ENCODE results near the gene DDX39A. TPM values are rescaled to one million over a fixed set of nuclear protein-coding genes. Genes with fewer than 3 reads are reported as not detected.
A peak's percentile ranks its signal among the peaks of the same experiment; 100 is the strongest.

Gene DDX39A
- total and polyA plus RNA-seq, 2 of the 13 experiments (the other 11 are each of a cell fraction or from before 2014, with no cell fraction given), result 34.6 to 90.4 TPM

GRCh38 chr19:14419106-14419813 is at the start of gene DDX39A (continued):
- TF ChIP-seq IKZF5 (CRISPR knock-in tag; IDR thresholded peaks at IDR 0.05) (no peak), JARID2 (CRISPR knock-in tag; IDR thresholded peaks at IDR 0.05; ENCODE audit: insufficient replicate concordance) (peak; percentile 69), ZNF737 (CRISPR knock-in tag; IDR thresholded peaks at IDR 0.05; ENCODE audit: borderline replicate concordance) (no peak), YEATS4 (CRISPR knock-in tag; IDR thresholded peaks at IDR 0.05; ENCODE audit: borderline replicate concordance) (no peak), ZNF547 (CRISPR knock-in tag; IDR thresholded peaks at IDR 0.05) (peak; percentile 46; the same call in 1 of the 2 replicates), ZNF570 (CRISPR knock-in tag; IDR thresholded peaks at IDR 0.05; ENCODE audit: borderline replicate concordance) (no peak), SOX6 (IDR thresholded peaks at IDR 0.05) (no peak), SOX6 (CRISPR knock-in tag; IDR thresholded peaks at IDR 0.05) (peak; percentile 32; the same call in 1 of the 2 replicates), EP300 (IDR thresholded peaks at IDR 0.05; ENCODE audit: low read depth in 2 of 2, low read length in 2 of 2) (peak in 1 of 2 experiments; percentile 12; a peak in 1 of 4 replicates), EP300 (CRISPR knock-in tag; IDR thresholded peaks at IDR 0.05; ENCODE audit: borderline replicate concordance) (no peak), TOPORS (CRISPR knock-in tag; IDR thresholded peaks at IDR 0.05) (peak; percentile 79; the same call in 1 of the 2 replicates), HMG20B (CRISPR knock-in tag; conservative IDR thresholded peaks at IDR 0.05) (0 out of 2 replicates have a peak, but pooled peaks have one; percentile 23), ZNF281 (CRISPR knock-in tag; IDR thresholded peaks at IDR 0.05; ENCODE audit: borderline replicate concordance) (peak; percentile 58), SAP130 (CRISPR knock-in tag; IDR thresholded peaks at IDR 0.05; ENCODE audit: low read depth) (peak; percentile 91), DMAP1 (CRISPR knock-in tag; IDR thresholded peaks at IDR 0.05) (peak; percentile 62; the same call in 1 of the 2 replicates), HNRNPLL (IDR thresholded peaks at IDR 0.05; ENCODE audit: low read depth, low read length, poor library complexity, severe bottlenecking) (peak; percentile 71), PHF8 (CRISPR knock-in tag; IDR thresholded peaks at IDR 0.05) (peak; percentile 51), PRPF4 (IDR thresholded peaks at IDR 0.05; ENCODE audit: low read depth, low read length, poor library complexity, severe bottlenecking) (no peak), KDM6A (CRISPR knock-in tag; IDR thresholded peaks at IDR 0.05; ENCODE audit: low read depth) (no peak), ZNF724P (CRISPR knock-in tag; IDR thresholded peaks at IDR 0.05; ENCODE audit: borderline replicate concordance) (peak; percentile 71; the same call in 1 of the 2 replicates), PHF20 (CRISPR knock-in tag; IDR thresholded peaks at IDR 0.05) (peak; percentile 78), MYC (CRISPR knock-in tag; IDR thresholded peaks at IDR 0.05; ENCODE audit: borderline replicate concordance) (peak; percentile 71; the same call in 1 of the 2 replicates)
- TF ChIP-seq, protein P1, sequence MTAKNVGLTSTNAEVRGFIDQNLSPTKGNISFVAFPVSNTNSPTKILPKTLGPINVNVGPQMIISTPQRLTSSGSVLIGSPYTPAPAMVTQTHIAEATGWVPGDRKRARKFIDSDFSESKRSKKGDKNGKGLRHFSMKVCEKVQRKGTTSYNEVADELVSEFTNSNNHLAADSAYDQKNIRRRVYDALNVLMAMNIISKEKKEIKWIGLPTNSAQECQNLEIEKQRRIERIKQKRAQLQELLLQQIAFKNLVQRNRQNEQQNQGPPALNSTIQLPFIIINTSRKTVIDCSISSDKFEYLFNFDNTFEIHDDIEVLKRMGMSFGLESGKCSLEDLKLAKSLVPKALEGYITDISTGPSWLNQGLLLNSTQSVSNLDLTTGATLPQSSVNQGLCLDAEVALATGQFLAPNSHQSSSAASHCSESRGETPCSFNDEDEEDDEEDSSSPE (CRISPR knock-in tag; IDR thresholded peaks at IDR 0.05), result peak; percentile 84
- TF ChIP-seq, protein P2, sequence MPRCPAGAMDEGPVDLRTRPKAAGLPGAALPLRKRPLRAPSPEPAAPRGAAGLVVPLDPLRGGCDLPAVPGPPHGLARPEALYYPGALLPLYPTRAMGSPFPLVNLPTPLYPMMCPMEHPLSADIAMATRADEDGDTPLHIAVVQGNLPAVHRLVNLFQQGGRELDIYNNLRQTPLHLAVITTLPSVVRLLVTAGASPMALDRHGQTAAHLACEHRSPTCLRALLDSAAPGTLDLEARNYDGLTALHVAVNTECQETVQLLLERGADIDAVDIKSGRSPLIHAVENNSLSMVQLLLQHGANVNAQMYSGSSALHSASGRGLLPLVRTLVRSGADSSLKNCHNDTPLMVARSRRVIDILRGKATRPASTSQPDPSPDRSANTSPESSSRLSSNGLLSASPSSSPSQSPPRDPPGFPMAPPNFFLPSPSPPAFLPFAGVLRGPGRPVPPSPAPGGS (CRISPR knock-in tag; IDR thresholded peaks at IDR 0.05), result peak; percentile 73
